Omental fat pad (tissue), 4 donors: Measurements from ENCODE around the gene PDZRN3. TPM values are rescaled to one million over a fixed set of nuclear protein-coding genes. Genes with fewer than 3 reads are reported as not detected.

Experiments
- ATAC-seq: fragments of 150-250 bp; one replicate; pipeline ENCODE4 v1.9.1; 2016; ENCODE audit warnings: mild to moderate bottlenecking, moderate library complexity; ENCODE audit not compliant: low FRiP score
- DNase-seq: peaks from one replicate; pipeline ENCODE4 v3.0.0-alpha.2; 2019; ENCODE audit warnings: low spot score
- total RNA-seq, 4 donors: library from RNA; depleted of rRNA; stranded (reverse); fragments of >200 nt; gene quantifications; one replicate each; pipeline ENCODE4 v1.1.0, GENCODE V29; 2016
- TF ChIP-seq, protein P1 (sequence below), 3 donors: fragments of 450-650 bp; IDR thresholded peaks; one replicate each; pipeline ENCODE4 v1.5.1; 2016 to 2017; ENCODE audit warnings: antibody characterized with exemption in 3 of 3, mild to moderate bottlenecking in 3 of 3, moderate library complexity in 2 of 3

Gene PDZRN3
- total RNA-seq, 4 donors from 2014 or later, result 22.8 to 47.4 (median 37.5) TPM

DNA sequence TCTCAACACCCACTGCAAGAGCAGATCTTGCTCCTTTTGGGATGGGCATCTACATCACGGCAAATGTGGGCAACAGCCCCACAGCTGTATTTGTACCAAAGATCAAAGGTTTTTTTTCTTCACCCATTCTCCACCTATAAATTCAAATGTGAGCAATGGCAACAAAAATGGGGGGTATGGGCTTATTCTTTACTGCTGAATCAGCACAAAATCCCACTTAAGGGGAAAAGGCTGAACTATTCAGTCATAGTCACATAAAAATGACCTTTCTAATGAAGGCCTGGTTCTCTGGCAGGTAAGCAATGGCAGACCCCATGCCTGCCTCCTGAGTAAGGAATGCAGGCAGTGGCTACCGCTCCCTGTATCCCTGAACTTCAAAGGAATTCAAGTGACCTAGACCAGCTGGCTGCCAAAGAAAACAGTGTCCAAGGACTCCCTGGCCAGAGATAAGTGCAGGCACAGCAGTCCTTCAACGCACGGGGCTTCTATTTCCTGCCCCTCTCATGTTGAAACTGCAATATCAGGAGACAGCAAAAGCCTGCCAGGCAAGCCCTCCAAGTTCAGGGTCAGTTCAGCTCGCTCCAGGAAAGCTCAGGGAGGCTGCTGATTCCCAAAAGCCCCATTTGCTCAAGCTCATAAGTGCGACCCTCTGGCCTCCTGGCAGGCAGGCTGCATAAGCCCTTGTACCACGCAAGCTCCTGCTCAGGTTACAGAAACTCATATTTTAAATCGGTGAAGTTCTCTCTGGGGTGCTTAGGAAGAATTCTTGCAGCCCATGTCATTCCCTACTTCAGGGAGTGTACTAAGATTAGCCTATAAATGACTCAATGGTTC lies 134.1 kb downstream of the PDZRN3 start:
- ATAC-seq, result no peak
- TF ChIP-seq, protein P1, sequence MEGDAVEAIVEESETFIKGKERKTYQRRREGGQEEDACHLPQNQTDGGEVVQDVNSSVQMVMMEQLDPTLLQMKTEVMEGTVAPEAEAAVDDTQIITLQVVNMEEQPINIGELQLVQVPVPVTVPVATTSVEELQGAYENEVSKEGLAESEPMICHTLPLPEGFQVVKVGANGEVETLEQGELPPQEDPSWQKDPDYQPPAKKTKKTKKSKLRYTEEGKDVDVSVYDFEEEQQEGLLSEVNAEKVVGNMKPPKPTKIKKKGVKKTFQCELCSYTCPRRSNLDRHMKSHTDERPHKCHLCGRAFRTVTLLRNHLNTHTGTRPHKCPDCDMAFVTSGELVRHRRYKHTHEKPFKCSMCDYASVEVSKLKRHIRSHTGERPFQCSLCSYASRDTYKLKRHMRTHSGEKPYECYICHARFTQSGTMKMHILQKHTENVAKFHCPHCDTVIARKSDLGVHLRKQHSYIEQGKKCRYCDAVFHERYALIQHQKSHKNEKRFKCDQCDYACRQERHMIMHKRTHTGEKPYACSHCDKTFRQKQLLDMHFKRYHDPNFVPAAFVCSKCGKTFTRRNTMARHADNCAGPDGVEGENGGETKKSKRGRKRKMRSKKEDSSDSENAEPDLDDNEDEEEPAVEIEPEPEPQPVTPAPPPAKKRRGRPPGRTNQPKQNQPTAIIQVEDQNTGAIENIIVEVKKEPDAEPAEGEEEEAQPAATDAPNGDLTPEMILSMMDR (IDR thresholded peaks at IDR 0.05), result no peak
- no peak for DNase-seq

DNA sequence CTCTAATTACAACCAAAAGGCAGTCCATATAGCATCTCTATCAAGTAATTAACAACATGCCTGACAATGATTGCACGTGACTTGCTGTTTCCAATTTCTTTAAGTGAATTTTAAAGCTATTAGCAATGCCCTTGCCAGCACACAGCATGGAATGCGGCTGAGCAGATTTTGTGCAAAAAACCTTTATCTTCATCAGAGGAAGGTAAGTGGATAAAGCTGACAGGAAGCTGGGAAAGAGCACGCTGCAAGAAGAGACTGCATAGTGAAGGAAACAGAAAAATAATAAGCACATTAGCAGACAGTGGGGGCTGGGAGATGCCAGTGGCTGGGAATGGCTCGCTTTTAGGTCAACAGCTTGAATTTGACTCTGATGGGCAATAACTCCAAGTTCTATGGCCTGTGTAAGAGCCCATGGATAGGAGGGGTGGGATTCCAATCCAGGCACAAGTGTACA lies 138.8 kb downstream of the PDZRN3 start:
- no peak for DNase-seq
- ATAC-seq, result no peak
- TF ChIP-seq, protein P1 (IDR thresholded peaks at IDR 0.05), result no peak

DNA sequence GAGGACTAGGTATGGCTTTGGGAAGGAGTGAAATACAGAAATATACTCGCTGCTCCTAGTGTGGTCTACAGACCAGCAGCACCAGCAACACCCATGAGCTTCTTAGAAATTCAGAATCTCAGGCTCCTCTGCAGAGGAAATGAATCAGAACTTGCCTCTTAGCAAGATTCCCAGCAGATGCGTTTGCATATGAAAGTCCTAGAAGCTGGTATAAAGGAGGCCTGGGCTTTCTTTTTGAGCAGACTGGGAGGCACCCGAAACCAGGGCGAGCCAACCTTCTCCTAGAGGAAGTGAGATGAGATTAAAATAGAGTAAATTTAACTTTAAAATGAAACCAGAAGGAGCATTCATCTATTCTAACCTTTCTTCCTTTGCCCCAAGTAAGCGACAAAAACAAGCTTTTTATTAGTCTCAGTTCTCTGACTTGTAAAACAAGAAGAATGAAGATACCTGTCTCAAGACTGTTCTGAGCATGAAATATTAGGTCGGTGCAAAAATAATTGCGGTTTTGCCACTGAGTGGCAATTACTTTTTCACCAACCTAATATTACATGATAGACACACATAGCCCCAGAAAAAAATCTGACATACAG lies 140.0 kb downstream of the PDZRN3 start:
- no peak for ATAC-seq
- TF ChIP-seq, protein P1 (IDR thresholded peaks at IDR 0.05), result no peak

GRCh38 chr3:73481888-73482287 lies 142.9 kb downstream of the PDZRN3 start:
- ATAC-seq (no peak), DNase-seq (no peak)
- TF ChIP-seq, protein P1 (IDR thresholded peaks at IDR 0.05), result no peak

More for the DNA sequence above, 140.0 kb downstream of the PDZRN3 start:
- no peak for DNase-seq

DNA sequence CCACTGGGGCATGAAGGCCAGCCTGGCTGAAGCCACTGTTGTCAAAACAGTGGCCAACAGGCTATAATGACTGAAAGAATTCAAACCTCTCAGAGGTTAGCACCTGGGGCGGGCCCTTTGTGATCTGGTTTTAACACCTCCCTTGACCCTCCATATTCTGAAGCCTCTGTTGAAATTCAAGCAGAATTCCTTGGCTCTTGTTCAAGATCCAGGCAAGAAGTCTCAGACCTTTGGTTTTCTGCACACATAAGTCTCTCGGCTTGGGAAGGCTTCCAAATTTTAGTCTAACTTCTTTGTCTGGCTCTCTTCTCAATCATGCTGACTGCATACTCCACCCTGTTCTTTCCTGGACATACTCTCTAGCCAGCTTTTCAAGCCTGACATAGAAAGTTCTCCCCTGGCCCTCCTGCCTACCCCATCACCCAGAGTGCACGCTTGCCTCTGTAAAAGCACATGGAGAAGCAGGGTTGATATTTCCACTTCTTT lies 144.5 kb downstream of the PDZRN3 start:
- TF ChIP-seq, protein P1 (IDR thresholded peaks at IDR 0.05), result no peak
- DNase-seq, result no peak
- no peak for ATAC-seq

- ATAC-seq, result no peak
- DNase-seq, result no peak
- TF ChIP-seq, protein P1 (IDR thresholded peaks at IDR 0.05), result no peak
Observed at GRCh38 chr3:73479325-73479724, 145.4 kb downstream of the PDZRN3 start.
